ENCODE data around the gene ZNF462. TPM values are rescaled to one million over a fixed set of nuclear protein-coding genes. Genes with fewer than 3 reads are reported as not detected.

ZNF462 gene
- polyA plus RNA-seq, 1 donor = 37.9 TPM

GRCh38 chr9:106862110-106862820 lies 701 bp upstream of the ZNF462 start:
- peak; percentile 49 for DNase-seq

GRCh38 chr9:106864373-106865143 lies 1.6 kb downstream of the ZNF462 start:
- DNase-seq = peak; percentile 56

- DNase-seq = no peak
These were observed 3.3 kb downstream of the ZNF462 start for GRCh38 chr9:106866243-106866642.

GRCh38 chr9:106867286-106867685 lies 4.3 kb downstream of the ZNF462 start:
- no peak for DNase-seq

GRCh38 chr9:106868087-106868486 lies 5.1 kb downstream of the ZNF462 start:
- no peak for DNase-seq

GRCh38 chr9:106868565-106868964 lies 5.6 kb downstream of the ZNF462 start:
- no peak for DNase-seq

- DNase-seq = no peak
These were observed 6.1 kb downstream of the ZNF462 start for GRCh38 chr9:106869028-106869427.

GRCh38 chr9:106869458-106869857 lies 6.5 kb downstream of the ZNF462 start:
- DNase-seq = no peak

- no peak for DNase-seq
These were observed 9.7 kb downstream of the ZNF462 start for GRCh38 chr9:106872641-106873040.

- DNase-seq = no peak
These were observed 11.1 kb downstream of the ZNF462 start for GRCh38 chr9:106874031-106874430.

GRCh38 chr9:106874652-106875051 lies 11.7 kb downstream of the ZNF462 start:
- DNase-seq = no peak

- DNase-seq = no peak
These were observed 12.6 kb downstream of the ZNF462 start for GRCh38 chr9:106875529-106875928.

GRCh38 chr9:106877345-106877744 lies 14.4 kb downstream of the ZNF462 start:
- no peak for DNase-seq

GRCh38 chr9:106878081-106878837 lies 15.3 kb downstream of the ZNF462 start:
- DNase-seq = no peak

- peak; percentile 69 for DNase-seq
These were observed 16.0 kb downstream of the ZNF462 start for GRCh38 chr9:106878934-106879333.

GRCh38 chr9:106879439-106879882 lies 16.5 kb downstream of the ZNF462 start:
- DNase-seq = no peak

- no peak for DNase-seq
These were observed 17.1 kb downstream of the ZNF462 start for GRCh38 chr9:106880081-106880480.

GRCh38 chr9:106880863-106881262 lies 17.9 kb downstream of the ZNF462 start:
- no peak for DNase-seq

- DNase-seq = no peak
These were observed 20.1 kb downstream of the ZNF462 start for GRCh38 chr9:106883030-106883429.

GRCh38 chr9:106883626-106884190 lies 20.7 kb downstream of the ZNF462 start:
- DNase-seq = no peak

- DNase-seq = no peak
These were observed 22.5 kb downstream of the ZNF462 start for GRCh38 chr9:106885451-106885850.
